Activated T-cell treated with anti-CD3 and anti-CD28 coated beads, Interleukin-2, amount 50 U/mL, for 72 hours (primary cell): ENCODE data around the gene HIF1A. TPM values are rescaled to one million over a fixed set of nuclear protein-coding genes. Genes with fewer than 3 reads are reported as not detected.

Experiments
- ATAC-seq, 2 donors: fragments of 150-1000 bp; cut with Tn5 transposase; replicated peaks in 1 of 2; 2 replicates each; pipeline ENCODE4 v1.10.0; 2021; ENCODE audit warnings: moderate library complexity in 2 of 2, mild to moderate bottlenecking in 1 of 2
- DNase-seq, 2 donors: peaks; one replicate each; pipeline ENCODE4 v3.0.0; 2021 to 2022; ENCODE audit warnings: mixed read lengths in 1 of 2
- H3K27ac Mint-ChIP-seq: one replicate; pipeline ENCODE4 v1.8.0; 2022; ENCODE audit warnings: mild to moderate bottlenecking, moderate library complexity, mixed read lengths
- H3K27me3 Mint-ChIP-seq: one replicate; pipeline ENCODE4 v1.8.0; 2022; ENCODE audit warnings: low read depth, mixed read lengths
- H3K36me3 Mint-ChIP-seq, 2 donors: one replicate each; pipeline ENCODE4 v1.8.0; 2022; ENCODE audit warnings: mixed read lengths in 2 of 2, mild to moderate bottlenecking in 1 of 2; ENCODE audit not compliant: insufficient read depth in 2 of 2
- H3K4me1 Mint-ChIP-seq: one replicate; pipeline ENCODE4 v1.8.0; 2022; ENCODE audit warnings: low read depth, mixed read lengths
- H3K4me3 Mint-ChIP-seq, 2 donors: one replicate each; pipeline ENCODE4 v1.8.0; 2022; ENCODE audit warnings: mild to moderate bottlenecking in 2 of 2, mixed read lengths in 2 of 2, moderate library complexity in 2 of 2
- H3K9me3 Mint-ChIP-seq, 2 donors: one replicate each; pipeline ENCODE4 v1.8.0; 2022; ENCODE audit warnings: mixed read lengths in 2 of 2
- total RNA-seq, 2 donors: library from RNA; stranded (reverse); gene quantifications; one replicate each; pipeline ENCODE4 v1.2.3, GENCODE V29; 2022

Gene HIF1A
- total RNA-seq, 2 donors from 2014 or later, result 283 to 343 TPM

DNA sequence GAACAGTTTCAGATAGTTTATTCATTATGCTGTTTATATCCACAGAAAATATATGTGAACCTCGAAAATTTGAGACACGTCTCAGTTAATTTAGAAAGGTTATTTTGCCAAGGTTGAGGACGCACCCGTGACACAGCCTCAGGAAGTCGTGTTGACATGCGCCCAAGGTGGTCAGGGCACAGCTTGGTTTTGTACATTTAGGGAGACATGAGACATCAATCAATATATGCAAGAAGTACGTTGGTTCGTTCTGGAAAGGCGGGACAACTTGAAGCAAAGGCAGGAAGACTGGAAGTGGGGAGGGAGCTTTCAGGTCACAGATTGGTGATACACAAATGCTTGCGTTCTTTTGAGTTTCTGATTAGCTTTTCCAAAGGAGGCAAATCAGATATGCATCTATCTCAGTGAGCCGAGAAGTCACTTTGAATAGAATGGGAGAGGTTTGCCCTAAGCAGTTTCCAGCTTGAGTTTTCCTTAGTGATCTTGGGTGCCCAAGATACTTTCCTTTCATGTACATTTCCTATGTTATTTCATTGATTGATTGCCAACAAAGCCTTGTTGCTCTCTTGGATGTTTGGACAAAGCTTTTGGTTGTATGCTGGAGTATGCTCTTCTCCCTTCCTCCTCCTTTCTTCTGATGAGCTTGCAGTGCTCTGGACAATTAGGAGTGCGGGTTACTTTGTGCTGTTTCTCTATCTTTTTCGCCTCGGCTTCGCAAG lies 70.1 kb downstream of the HIF1A start:
- Mint-ChIP-seq H3K27me3 (no peaks in the 10 kb centered on the region), H3K27ac (no peak overlapping the region), H3K4me3 (peak overlapping the region in 1 of 2 donors; percentile 96), H3K9me3 (no peaks in the 10 kb centered on the region), H3K36me3 (peaks cover 4 to 11% of the 10 kb centered on the region in 2 donors), H3K4me1 (peaks cover 59% of the 10 kb centered on the region)
- no peak for DNase-seq
- no peak for ATAC-seq

GRCh38 chr14:61766151-61766550 lies 70.8 kb downstream of the HIF1A start:
- no peak for ATAC-seq
- Mint-ChIP-seq H3K27me3 (no peaks in the 10 kb centered on the region), H3K36me3 (peaks cover 4 to 11% of the 10 kb centered on the region in 2 donors), H3K9me3 (no peaks in the 10 kb centered on the region), H3K4me3 (peak overlapping the region in 1 of 2 donors; percentile 16), H3K27ac (no peak overlapping the region), H3K4me1 (peaks cover 53% of the 10 kb centered on the region)
- no peak for DNase-seq

- Mint-ChIP-seq H3K4me3 (no peak overlapping the region), H3K9me3 (no peaks in the 10 kb centered on the region), H3K27me3 (no peaks in the 10 kb centered on the region), H3K36me3 (peaks cover 3 to 15% of the 10 kb centered on the region in 2 donors), H3K27ac (no peak overlapping the region), H3K4me1 (peaks cover 35% of the 10 kb centered on the region)
- no peak for DNase-seq
- ATAC-seq, result no peak
Measured at GRCh38 chr14:61768240-61768639, 72.9 kb downstream of the HIF1A start.

GRCh38 chr14:61769893-61770292 lies 74.6 kb downstream of the HIF1A start:
- Mint-ChIP-seq H3K36me3 (peaks cover 5 to 17% of the 10 kb centered on the region in 2 donors), H3K27me3 (no peaks in the 10 kb centered on the region), H3K4me3 (no peak overlapping the region), H3K9me3 (no peaks in the 10 kb centered on the region), H3K4me1 (peaks cover 20% of the 10 kb centered on the region), H3K27ac (no peak overlapping the region)
- DNase-seq (no peak), ATAC-seq (no peak)

DNA sequence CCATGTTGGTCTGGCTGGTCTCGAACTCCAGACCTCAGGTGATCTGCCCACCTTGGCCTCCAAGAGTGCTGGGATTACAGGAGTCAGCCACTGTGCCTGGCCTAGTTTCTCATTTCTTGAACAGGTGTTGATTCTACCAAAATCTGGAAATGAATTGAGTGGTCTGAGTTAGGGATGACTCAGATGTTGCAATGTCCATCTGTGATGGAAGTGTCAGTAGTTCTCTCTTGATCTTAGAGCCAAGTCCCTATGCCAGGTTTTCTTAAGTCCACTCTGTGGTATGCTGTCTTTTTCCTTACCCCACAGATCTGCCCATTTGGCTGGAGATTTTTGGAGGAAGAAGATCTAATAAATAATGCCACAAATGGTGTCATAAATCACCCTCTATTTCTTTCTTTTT lies 79.5 kb downstream of the HIF1A start:
- H3K27ac Mint-ChIP-seq, result no peak overlapping the region
- H3K27me3 Mint-ChIP-seq, result no peaks in the 10 kb centered on the region
- DNase-seq (no peak), ATAC-seq (no peak)
- H3K36me3 Mint-ChIP-seq, result peaks cover 7 to 27% of the 10 kb centered on the region in 2 donors
- H3K4me1 Mint-ChIP-seq, result peaks cover 22% of the 10 kb centered on the region
- H3K4me3 Mint-ChIP-seq, result no peak overlapping the region
- no peaks in the 10 kb centered on the region for H3K9me3 Mint-ChIP-seq

DNA sequence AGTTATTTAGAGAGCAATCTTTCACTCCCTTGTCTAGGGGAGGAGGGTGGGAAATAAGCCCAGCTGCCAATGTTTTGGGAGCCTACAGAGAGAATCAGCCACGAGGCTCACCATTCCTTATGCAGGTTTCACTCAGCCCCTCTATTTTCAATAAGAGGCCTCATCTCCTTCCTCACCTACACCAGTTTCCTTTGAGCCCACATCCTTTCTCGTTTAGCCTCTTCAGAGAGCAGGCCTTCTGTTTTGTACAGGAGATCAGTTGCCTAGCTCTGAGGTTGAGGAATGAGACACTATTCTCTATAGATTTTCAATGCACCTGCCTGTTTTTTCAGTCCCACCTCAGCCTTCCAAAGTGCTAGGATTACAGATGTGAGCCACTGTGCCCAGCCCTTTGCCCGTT lies 84.8 kb downstream of the HIF1A start:
- ATAC-seq (peak; percentile 80 to 84), DNase-seq (peak in 1 of 2 donors; percentile 18)
- peak overlapping the region; percentile 57 to 62 for H3K4me3 Mint-ChIP-seq
- peaks cover 5 to 26% of the 10 kb centered on the region in 2 donors for H3K36me3 Mint-ChIP-seq
- H3K4me1 Mint-ChIP-seq, result peaks cover 39% of the 10 kb centered on the region
- no peaks in the 10 kb centered on the region for H3K27me3 Mint-ChIP-seq
- peak overlapping the region; percentile 66 for H3K27ac Mint-ChIP-seq
- no peaks in the 10 kb centered on the region for H3K9me3 Mint-ChIP-seq

DNA sequence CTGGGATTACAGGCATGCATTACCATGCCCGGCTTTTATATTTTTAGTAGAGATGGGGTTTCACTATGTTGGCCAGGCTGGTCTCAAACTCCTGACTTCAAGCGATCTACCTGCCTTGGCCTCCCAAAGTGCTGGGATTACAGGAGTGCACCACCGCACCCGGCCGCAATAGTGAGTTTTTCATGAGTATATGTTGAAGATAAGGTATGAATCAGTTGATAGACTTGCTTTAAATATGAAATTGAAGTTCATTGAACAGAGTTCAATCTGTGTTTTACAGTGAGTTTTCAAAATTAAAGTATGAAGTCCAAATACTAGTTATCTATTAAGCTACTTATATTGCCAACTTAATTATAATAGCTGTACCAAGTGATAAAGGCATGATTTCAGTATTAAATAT lies 102.0 kb downstream of the HIF1A start:
- ATAC-seq (no peak), DNase-seq (no peak)
- Mint-ChIP-seq H3K9me3 (no peaks in the 10 kb centered on the region), H3K27ac (no peak overlapping the region), H3K4me1 (peaks cover 5% of the 10 kb centered on the region), H3K27me3 (no peaks in the 10 kb centered on the region), H3K4me3 (no peak overlapping the region), H3K36me3 (peaks cover 0 to 7% of the 10 kb centered on the region in 2 donors)

Other genes with a start within 250 kb of the HIF1A start
- gene SNAPC1, start 66.9 kb downstream of the HIF1A start, total RNA-seq, result 1 to 10 TPM; 7.2 to 7.8 TPM
- under 1 TPM; 0.02 to 0.09 TPM for gene SYT16, start 117.2 kb downstream of the HIF1A start, total RNA-seq